Activated CD4-positive, CD25-positive, alpha-beta regulatory T cell treated with anti-CD3 and anti-CD28 coated beads, Interleukin-2, amount 50 U/mL, for 16 hours (primary cell): ENCODE results near the gene CCBE1.

Experiments used
- DNase-seq: peaks from one replicate; pipeline ENCODE4 v3.0.0-alpha.2; 2020; ENCODE audit warnings: low read depth, low spot score

The CCBE1 gene

GRCh38 chr18:59455728-59456276 is 241.4 kb downstream of the CCBE1 start:
- DNase-seq = no peak

GRCh38 chr18:59454909-59455727 is 242.1 kb downstream of the CCBE1 start:
- DNase-seq = no peak

- DNase-seq = no peak
These were observed 243.7 kb downstream of the CCBE1 start for GRCh38 chr18:59453468-59453961.

GRCh38 chr18:59451963-59452362 is 245.3 kb downstream of the CCBE1 start:
- DNase-seq = no peak

GRCh38 chr18:59451073-59451472 is 246.2 kb downstream of the CCBE1 start:
- DNase-seq = no peak

GRCh38 chr18:59448546-59448945 is 248.7 kb downstream of the CCBE1 start:
- DNase-seq = no peak

- DNase-seq = no peak
These were observed 251.2 kb downstream of the CCBE1 start for GRCh38 chr18:59446012-59446411.

GRCh38 chr18:59437851-59438569 is 259.2 kb downstream of the CCBE1 start:
- DNase-seq = no peak

GRCh38 chr18:59432803-59433597 is 264.2 kb downstream of the CCBE1 start:
- no peak for DNase-seq

GRCh38 chr18:59431131-59431530 is 266.1 kb downstream of the CCBE1 start:
- DNase-seq = no peak

- no peak for DNase-seq
These were observed 267.6 kb downstream of the CCBE1 start for GRCh38 chr18:59429608-59430007.

- DNase-seq = no peak
These were observed 269.2 kb downstream of the CCBE1 start for GRCh38 chr18:59428018-59428417.

- no peak for DNase-seq
These were observed 270.4 kb downstream of the CCBE1 start for GRCh38 chr18:59426855-59427254.

GRCh38 chr18:59423259-59423658 is 274.0 kb downstream of the CCBE1 start:
- no peak for DNase-seq

- no peak for DNase-seq
These were observed 277.0 kb downstream of the CCBE1 start for GRCh38 chr18:59420244-59420643.

- DNase-seq = no peak
These were observed 277.8 kb downstream of the CCBE1 start for GRCh38 chr18:59419386-59419785.

- no peak for DNase-seq
These were observed 280.4 kb downstream of the CCBE1 start for GRCh38 chr18:59416818-59417217.

- DNase-seq = no peak
These were observed 283.0 kb downstream of the CCBE1 start for GRCh38 chr18:59414111-59414653.

GRCh38 chr18:59402432-59403090 is 294.7 kb downstream of the CCBE1 start:
- DNase-seq = peak; percentile 34

- no peak for DNase-seq
These were observed 296.8 kb downstream of the CCBE1 start for GRCh38 chr18:59400407-59400806.
